Muscle layer of duodenum (tissue), 2 donors: ENCODE data around the gene IL11RA.

Experiments
- H3K27ac ChIP-seq: one replicate; pipeline ENCODE4 v1.7.0; 2013; ENCODE audit warnings: mild to moderate bottlenecking, low read length
- H3K27me3 ChIP-seq: one replicate; pipeline ENCODE4 v1.7.0; 2013; ENCODE audit warnings: low read depth, mild to moderate bottlenecking, control low read depth, low read length
- H3K36me3 ChIP-seq, 2 donors: one replicate each; pipeline ENCODE4 v1.7.0; 2013; ENCODE audit warnings: low read length in 2 of 2, control low read depth in 1 of 2, mild to moderate bottlenecking in 1 of 2; ENCODE audit not compliant: insufficient read depth in 2 of 2, control insufficient read depth in 1 of 2
- H3K4me1 ChIP-seq, 2 donors: one replicate each; pipeline ENCODE4 v1.7.0; 2013; ENCODE audit warnings: low read length in 2 of 2, mild to moderate bottlenecking in 2 of 2, control low read depth in 1 of 2, moderate library complexity in 1 of 2; ENCODE audit not compliant: insufficient read depth in 2 of 2, control insufficient read depth in 1 of 2
- H3K4me3 ChIP-seq, 2 donors: one replicate each; pipeline ENCODE4 v1.7.0; 2013; ENCODE audit warnings: low read length in 2 of 2, low read depth in 1 of 2, mild to moderate bottlenecking in 1 of 2
- H3K9me3 ChIP-seq, 2 donors: one replicate each; pipeline ENCODE4 v1.7.0; 2013; ENCODE audit warnings: low read length in 2 of 2, control low read depth in 1 of 2, mild to moderate bottlenecking in 1 of 2; ENCODE audit not compliant: control insufficient read depth in 1 of 2
- donor health status: healthy.

Gene IL11RA

GRCh38 chr9:34651876-34652601 is at the start of gene IL11RA:
IL11RA (plus strand) TSS chr9:34652185; CDS start chr9:34655218, 3,033 bp downstream.
- H3K36me3 ChIP-seq = peaks cover 15% of the 10 kb centered on the region in 2 donors
- H3K4me1 ChIP-seq = peaks cover 29 to 68% of the 10 kb centered on the region in 2 donors
- H3K9me3 ChIP-seq = no peaks in the 10 kb centered on the region
- H3K4me3 ChIP-seq = peak within 1 kb of the TSS; percentile 57 to 65
- H3K27me3 ChIP-seq = no peaks in the 10 kb centered on the region
- H3K27ac ChIP-seq = peak within 1 kb of the TSS; percentile 70

- H3K4me3 ChIP-seq = no peak overlapping the region
- H3K36me3 ChIP-seq = no peaks in the 10 kb centered on the region
- no peaks in the 10 kb centered on the region for H3K27me3 ChIP-seq
- H3K9me3 ChIP-seq = no peaks in the 10 kb centered on the region
- no peak overlapping the region for H3K27ac ChIP-seq
- H3K4me1 ChIP-seq = no peaks in the 10 kb centered on the region
These were observed 48.3 kb upstream of the IL11RA start for GRCh38 chr9:34603610-34604231.

GRCh38 chr9:34606190-34606589 is 45.8 kb upstream of the IL11RA start:
- H3K27me3 ChIP-seq = no peaks in the 10 kb centered on the region
- no peak overlapping the region for H3K4me3 ChIP-seq
- no peak overlapping the region for H3K27ac ChIP-seq
- H3K4me1 ChIP-seq = peaks cover 3 to 9% of the 10 kb centered on the region in 2 donors
- H3K36me3 ChIP-seq = no peaks in the 10 kb centered on the region
- H3K9me3 ChIP-seq = no peaks in the 10 kb centered on the region

GRCh38 chr9:34606905-34607304 is 45.1 kb upstream of the IL11RA start:
- H3K27me3 ChIP-seq = no peaks in the 10 kb centered on the region
- H3K4me1 ChIP-seq = peaks cover 6 to 14% of the 10 kb centered on the region in 2 donors
- no peak overlapping the region for H3K4me3 ChIP-seq
- no peak overlapping the region for H3K27ac ChIP-seq
- no peaks in the 10 kb centered on the region for H3K36me3 ChIP-seq
- H3K9me3 ChIP-seq = no peaks in the 10 kb centered on the region

DNA sequence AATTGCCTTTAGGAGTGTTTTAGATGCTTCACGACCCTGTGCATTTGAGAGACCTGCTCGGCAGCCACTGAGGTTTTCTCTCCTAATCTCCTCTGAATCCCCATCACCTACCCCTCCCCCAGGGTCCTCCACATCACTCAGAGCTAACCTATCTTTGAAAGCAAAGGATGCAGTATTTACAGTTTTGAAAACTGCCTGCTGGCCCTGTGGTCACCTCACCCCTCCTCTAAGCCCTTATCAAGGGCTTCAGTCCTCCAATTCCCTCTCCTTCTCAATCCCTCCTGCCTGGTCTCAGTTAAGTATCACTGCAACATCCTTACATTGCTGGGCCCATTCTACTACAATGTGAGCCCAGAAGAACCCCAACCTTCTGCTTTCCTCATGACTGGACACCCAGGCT is 44.7 kb upstream of the IL11RA start:
- H3K27ac ChIP-seq = no peak overlapping the region
- H3K27me3 ChIP-seq = no peaks in the 10 kb centered on the region
- H3K4me1 ChIP-seq = peaks cover 6 to 15% of the 10 kb centered on the region in 2 donors
- no peaks in the 10 kb centered on the region for H3K36me3 ChIP-seq
- no peak overlapping the region for H3K4me3 ChIP-seq
- no peaks in the 10 kb centered on the region for H3K9me3 ChIP-seq

GRCh38 chr9:34610434-34611206 is 41.4 kb upstream of the IL11RA start:
- Histone ChIP-seq H3K4me3 (peak overlapping the region; percentile 69 to 82), H3K27me3 (no peaks in the 10 kb centered on the region), H3K36me3 (peaks cover 14 to 21% of the 10 kb centered on the region in 2 donors), H3K9me3 (no peaks in the 10 kb centered on the region), H3K4me1 (peaks cover 12 to 24% of the 10 kb centered on the region in 2 donors), H3K27ac (no peak overlapping the region)

DNA sequence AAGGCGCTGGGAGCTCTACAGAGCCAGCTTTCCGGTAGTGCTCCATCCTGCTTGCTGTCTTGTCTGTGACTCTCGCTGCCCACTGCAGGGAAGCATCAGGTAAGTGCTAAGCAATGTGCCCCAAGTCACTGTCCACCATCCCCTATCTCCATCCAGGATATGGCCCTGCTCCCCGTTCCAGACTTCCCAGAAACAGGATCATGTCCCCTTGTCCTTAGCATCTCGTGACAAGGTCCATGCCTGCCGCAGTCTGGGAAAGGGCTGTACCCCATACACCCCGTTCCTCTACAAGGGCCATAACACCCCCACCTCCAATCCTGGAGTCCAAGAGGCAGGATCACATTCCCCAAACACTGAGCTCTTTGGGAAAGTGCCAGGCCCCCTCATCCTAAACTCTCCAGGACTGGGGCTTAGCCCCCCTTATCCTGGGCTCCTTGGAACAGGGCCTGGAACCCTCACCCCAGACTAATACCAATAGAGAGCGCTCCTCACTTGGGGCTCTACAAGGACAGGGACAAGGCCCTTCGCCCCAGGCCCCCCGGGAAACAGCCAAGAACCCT is 40.7 kb upstream of the IL11RA start:
- H3K36me3 ChIP-seq = peaks cover 20 to 28% of the 10 kb centered on the region in 2 donors
- peaks cover 12 to 24% of the 10 kb centered on the region in 2 donors for H3K4me1 ChIP-seq
- H3K27ac ChIP-seq = peak overlapping the region; percentile 91
- H3K9me3 ChIP-seq = no peaks in the 10 kb centered on the region
- no peaks in the 10 kb centered on the region for H3K27me3 ChIP-seq
- peak overlapping the region; percentile 69 to 82 for H3K4me3 ChIP-seq

- Histone ChIP-seq H3K27ac (peak within 1 kb of the TSS; percentile 91), H3K27me3 (no peaks in the 10 kb centered on the region), H3K9me3 (no peaks in the 10 kb centered on the region), H3K4me3 (peak within 1 kb of the TSS; percentile 69 to 82), H3K4me1 (peaks cover 12 to 24% of the 10 kb centered on the region in 2 donors), H3K36me3 (peaks cover 27 to 36% of the 10 kb centered on the region in 2 donors)
These were observed 39.9 kb upstream of the IL11RA start, which contains the start of gene RPP25L for GRCh38 chr9:34611811-34612787. RPP25L (minus strand) TSS chr9:34612097; CDS start chr9:34611296, 801 bp downstream.

GRCh38 chr9:34612788-34613390 is 39.1 kb upstream of the IL11RA start:
- H3K4me1 ChIP-seq = peaks cover 12 to 24% of the 10 kb centered on the region in 2 donors
- no peaks in the 10 kb centered on the region for H3K9me3 ChIP-seq
- H3K36me3 ChIP-seq = peaks cover 35 to 44% of the 10 kb centered on the region in 2 donors
- no peaks in the 10 kb centered on the region for H3K27me3 ChIP-seq
- H3K27ac ChIP-seq = no peak overlapping the region
- H3K4me3 ChIP-seq = peak overlapping the region; percentile 69 to 82

- H3K27me3 ChIP-seq = no peaks in the 10 kb centered on the region
- peaks cover 43 to 53% of the 10 kb centered on the region in 2 donors for H3K36me3 ChIP-seq
- peaks cover 12 to 34% of the 10 kb centered on the region in 2 donors for H3K4me1 ChIP-seq
- H3K9me3 ChIP-seq = no peaks in the 10 kb centered on the region
- H3K27ac ChIP-seq = no peak overlapping the region
- H3K4me3 ChIP-seq = no peak overlapping the region
These were observed 36.9 kb upstream of the IL11RA start for GRCh38 chr9:34615132-34615531.
